Renal cortex interstitium (tissue), 11 donors: ENCODE measurements around the gene DHX58. TPM values are rescaled to one million over a fixed set of nuclear protein-coding genes. Genes with fewer than 3 reads are reported as not detected.

Experiments used
- DNase-seq, 11 donors: peaks; one replicate each; pipeline ENCODE4 v3.0.0-alpha.2; 2013; ENCODE audit warnings: low read depth in 9 of 11, low spot score in 4 of 11; ENCODE audit errors: extremely low read depth in 1 of 11
- polyA plus RNA-seq, 3 donors: library from polyadenylated mRNA; unstranded; fragments of 120-200 nt; gene quantifications; one replicate each; pipeline ENCODE4 v1.2.1, GENCODE V29; 2013; ENCODE audit not compliant: insufficient read length in 3 of 3

DHX58 gene
- polyA plus RNA-seq, 3 donors = 7.1 to 13.3 (median 7.1) TPM

GRCh38 chr17:42132941-42133340 lies 20.4 kb upstream of the DHX58 start:
- peak in 3 of 11 donors; percentile 42 to 59 (median 56) for DNase-seq

- no peak for DNase-seq
Observed at GRCh38 chr17:42131981-42132432, 19.5 kb upstream of the DHX58 start.

- no peak for DNase-seq
Observed at GRCh38 chr17:42131232-42131631, 18.7 kb upstream of the DHX58 start.

GRCh38 chr17:42130310-42130936 lies 17.9 kb upstream of the DHX58 start:
- DNase-seq = no peak

- no peak for DNase-seq
Observed at GRCh38 chr17:42129109-42129837, 16.8 kb upstream of the DHX58 start.

GRCh38 chr17:42127414-42127813 lies 14.9 kb upstream of the DHX58 start:
- DNase-seq = no peak

- DNase-seq = no peak
Observed at GRCh38 chr17:42126836-42127235, 14.3 kb upstream of the DHX58 start.

GRCh38 chr17:42125565-42125964 lies 13.1 kb upstream of the DHX58 start:
- DNase-seq = no peak

GRCh38 chr17:42124256-42124655 lies 11.7 kb upstream of the DHX58 start:
- no peak for DNase-seq

- no peak for DNase-seq
Observed at GRCh38 chr17:42122371-42123303, 10.1 kb upstream of the DHX58 start, which contains the start of gene HSPB9. Gene HSPB9, plus strand, starts transcription at chr17:42122804. Its CDS starts 47 bp downstream, at chr17:42122851.

GRCh38 chr17:42120770-42121769 lies 8.6 kb upstream of the DHX58 start, which contains the start of gene KAT2A:
Gene KAT2A, minus strand, starts transcription at chr17:42121367. Its CDS starts 63 bp downstream, at chr17:42121304.
- DNase-seq = peak in 8 of 11 donors; percentile 63 to 82 (median 72)

- no peak for DNase-seq
Observed at GRCh38 chr17:42120161-42120769, 7.8 kb upstream of the DHX58 start.

- DNase-seq = no peak
Observed at GRCh38 chr17:42119301-42119700, 6.8 kb upstream of the DHX58 start.

- DNase-seq = no peak
Observed at GRCh38 chr17:42118545-42118944, 6.0 kb upstream of the DHX58 start.

GRCh38 chr17:42118126-42118510 lies 5.6 kb upstream of the DHX58 start:
- DNase-seq = no peak

GRCh38 chr17:42117397-42118125 lies 5.0 kb upstream of the DHX58 start:
- no peak for DNase-seq

GRCh38 chr17:42116705-42117396 lies 4.3 kb upstream of the DHX58 start:
- peak in 8 of 11 donors; percentile 57 to 82 (median 73) for DNase-seq
